HG02763 (cell line): ENCODE results near the gene MRC2.
A peak's percentile ranks its signal among the peaks of the same experiment; 100 is the strongest.
"Not testable (repeated sequence)": the region's sequence is repeated elsewhere in the genome, so short reads cannot be mapped to it uniquely, and the experiment has no call there.

ENCODE experiments used
- ATAC-seq: cut with Tn5 transposase; IDR thresholded peaks from one replicate; pipeline ENCODE4 v1.9.1; 2021; ENCODE audit warnings: mild to moderate bottlenecking, moderate library complexity; ENCODE audit not compliant: unreplicated experiment

The MRC2 gene

GRCh38 chr17:62695093-62695738 is 67.7 kb downstream of the MRC2 start:
- ATAC-seq, result not testable (repeated sequence)

- no peak for ATAC-seq
Observed at GRCh38 chr17:62696256-62696655, 68.8 kb downstream of the MRC2 start.

DNA sequence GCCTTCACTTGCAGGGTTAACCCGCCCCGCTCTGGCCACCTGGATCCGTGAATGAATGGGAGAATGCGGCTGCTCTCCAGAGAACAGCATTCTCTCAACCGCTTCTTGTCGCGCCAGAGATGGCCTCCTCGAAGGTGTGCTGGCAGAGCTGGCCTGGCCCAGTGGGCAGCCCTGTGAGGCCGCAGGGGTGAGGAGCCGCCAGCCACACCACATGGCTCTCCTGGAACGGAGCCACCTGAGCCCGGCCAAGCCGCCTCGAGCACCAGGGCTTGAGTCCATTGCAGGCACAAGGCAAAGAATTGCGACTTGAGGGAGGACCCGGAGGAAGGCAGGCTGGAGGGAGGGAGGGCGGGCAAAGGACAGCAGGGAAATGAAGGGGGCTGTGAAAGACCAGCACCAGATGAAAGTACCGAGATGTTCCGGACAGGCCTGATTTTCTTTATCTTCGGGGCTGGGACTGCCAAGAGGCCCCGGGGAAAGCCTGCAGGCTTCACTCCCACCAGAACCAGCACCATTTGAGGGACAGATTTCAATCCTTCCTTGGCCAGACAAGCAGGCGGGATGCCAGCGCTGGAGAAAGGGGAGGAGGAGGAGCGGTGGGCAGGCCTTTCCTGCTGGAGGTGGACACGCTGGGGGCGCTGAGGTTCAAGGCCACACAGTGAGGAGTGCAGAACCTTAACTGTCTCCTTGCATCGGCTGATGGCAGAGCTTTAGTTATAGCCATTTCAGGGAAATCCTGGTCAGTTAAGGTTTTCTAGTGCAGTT is 69.4 kb downstream of the MRC2 start:
- no peak for ATAC-seq

- not testable (repeated sequence) for ATAC-seq
Observed at GRCh38 chr17:62698459-62698858, 71.0 kb downstream of the MRC2 start.

DNA sequence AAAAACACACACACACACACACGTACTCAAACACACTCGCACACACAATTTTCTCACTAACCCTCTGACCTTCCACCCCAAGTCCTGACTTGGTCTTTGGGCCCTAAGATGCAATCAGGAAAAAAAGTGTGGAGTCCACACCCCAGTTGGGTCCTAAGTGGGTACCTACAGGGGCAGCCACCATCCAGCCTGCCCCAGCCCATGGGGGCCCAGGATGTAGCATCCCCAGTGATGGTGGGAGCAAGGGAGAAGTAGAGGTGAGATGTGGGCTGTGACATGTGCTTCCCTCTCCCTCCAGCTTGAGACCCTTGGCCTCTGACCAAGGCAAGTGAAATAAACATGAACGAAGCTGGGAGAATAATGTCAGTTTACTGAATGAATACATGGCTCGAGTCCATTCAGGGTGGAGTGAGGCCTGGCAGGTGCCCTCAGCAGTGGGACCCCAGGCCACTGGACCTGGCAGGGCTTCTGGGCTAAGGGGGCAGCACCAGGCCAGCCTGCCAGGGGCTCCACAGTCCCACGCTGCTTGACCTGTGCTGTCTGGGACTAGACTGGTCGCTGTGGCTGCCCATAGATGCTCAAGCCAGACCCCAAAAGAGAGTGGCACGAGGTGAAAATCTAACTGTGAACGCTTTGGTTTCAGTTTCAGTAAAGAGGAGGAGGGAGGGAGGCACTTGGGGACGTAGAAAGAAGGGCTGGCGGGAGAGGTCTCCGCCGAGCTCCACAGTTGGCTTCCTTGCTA is 73.7 kb downstream of the MRC2 start:
- ATAC-seq, result no peak

- ATAC-seq, result no peak
Observed at GRCh38 chr17:62701706-62702085, 74.2 kb downstream of the MRC2 start.

GRCh38 chr17:62702746-62703260 is 75.3 kb downstream of the MRC2 start:
- no peak for ATAC-seq

GRCh38 chr17:62703261-62703775 is 75.8 kb downstream of the MRC2 start:
- no peak for ATAC-seq

DNA sequence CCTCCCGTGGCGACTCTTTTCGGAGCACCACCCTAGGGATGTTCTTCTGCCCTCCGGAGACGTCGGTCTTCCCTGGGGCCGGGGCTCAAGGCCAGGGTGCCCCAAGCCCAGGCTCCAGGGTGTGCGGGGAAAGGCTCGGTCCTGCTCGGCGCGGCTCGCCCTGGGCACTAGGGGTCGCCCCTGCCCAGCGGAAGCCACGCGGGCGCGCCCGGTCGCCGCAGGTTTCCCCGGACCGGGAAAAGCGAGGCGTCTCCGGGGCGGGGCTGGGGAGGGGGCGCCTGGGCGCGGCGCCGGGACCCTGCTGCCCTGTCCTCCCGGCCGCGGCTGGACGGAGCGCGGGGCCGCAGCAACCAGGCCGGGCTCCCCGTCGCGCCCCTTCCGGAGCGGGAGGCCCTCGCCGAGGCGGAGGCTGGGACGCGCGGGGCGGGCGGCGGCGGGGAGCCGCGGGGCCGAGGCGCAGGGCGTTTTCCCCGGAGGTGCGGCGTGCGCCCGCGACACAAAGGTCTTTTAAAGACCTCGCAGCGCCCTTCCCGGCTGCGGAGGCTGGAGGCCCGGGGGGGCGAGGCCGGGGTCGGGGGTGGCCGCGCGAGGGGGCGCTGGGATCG is 76.4 kb downstream of the MRC2 start:
- peak; percentile 86 for ATAC-seq

- ATAC-seq, result no peak
Observed at GRCh38 chr17:62704381-62704971, 77.0 kb downstream of the MRC2 start.

- no peak for ATAC-seq
Observed at GRCh38 chr17:62705156-62705777, 77.8 kb downstream of the MRC2 start.

GRCh38 chr17:62705778-62706597 is 78.5 kb downstream of the MRC2 start:
- no peak for ATAC-seq

DNA sequence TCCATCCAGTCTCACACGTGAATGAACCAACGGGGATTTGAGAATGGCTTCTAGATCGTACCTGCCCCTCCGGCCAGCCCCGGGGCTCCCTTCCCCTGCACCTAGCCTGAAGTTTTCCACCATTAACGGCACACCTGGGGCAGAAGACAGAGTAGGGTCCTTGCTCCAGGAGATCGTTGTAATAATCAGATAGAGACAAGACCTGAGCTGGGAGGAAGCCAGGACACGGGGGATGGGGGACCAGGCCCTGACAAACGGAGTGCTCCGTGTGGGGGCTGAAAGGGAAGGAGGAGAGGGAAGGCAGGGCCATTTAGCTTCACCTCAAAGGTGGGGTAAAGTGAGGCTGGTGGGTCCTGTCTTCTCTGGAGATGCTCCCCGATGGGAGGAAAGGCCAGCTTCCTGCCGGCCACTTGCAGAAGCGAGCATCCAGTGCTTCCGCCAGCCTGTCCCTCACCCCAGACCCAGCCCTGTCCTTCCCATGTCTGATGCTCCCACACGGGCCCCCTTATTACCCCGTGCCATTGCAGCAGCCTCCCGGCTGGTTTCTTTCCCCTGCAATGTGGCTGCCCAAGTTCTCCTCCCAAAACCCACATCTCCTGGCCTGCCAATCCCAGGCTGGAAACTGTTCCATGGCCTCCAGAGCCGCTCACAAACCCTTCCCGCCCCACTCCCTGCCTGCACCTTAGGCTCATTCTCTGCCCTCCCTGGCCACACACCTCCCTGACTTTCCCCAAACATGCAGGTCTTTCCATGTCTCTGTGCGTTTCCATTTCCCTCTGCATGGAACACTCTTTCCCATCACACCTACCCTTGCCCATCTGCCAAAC is 79.3 kb downstream of the MRC2 start:
- no peak for ATAC-seq

- no peak for ATAC-seq
Observed at GRCh38 chr17:62707425-62707739, 79.9 kb downstream of the MRC2 start.

GRCh38 chr17:62708587-62708986 is 81.1 kb downstream of the MRC2 start:
- no peak for ATAC-seq

- ATAC-seq, result no peak
Observed at GRCh38 chr17:62712171-62712581, 84.7 kb downstream of the MRC2 start.

- no peak for ATAC-seq
Observed at GRCh38 chr17:62713086-62713881, 85.8 kb downstream of the MRC2 start.
